Measurements from ENCODE around the gene DRAM2.
"Not testable (repeated sequence)": the region's sequence is repeated elsewhere in the genome, so short reads cannot be mapped to it uniquely, and the experiment has no call there.

The DRAM2 gene

DNA sequence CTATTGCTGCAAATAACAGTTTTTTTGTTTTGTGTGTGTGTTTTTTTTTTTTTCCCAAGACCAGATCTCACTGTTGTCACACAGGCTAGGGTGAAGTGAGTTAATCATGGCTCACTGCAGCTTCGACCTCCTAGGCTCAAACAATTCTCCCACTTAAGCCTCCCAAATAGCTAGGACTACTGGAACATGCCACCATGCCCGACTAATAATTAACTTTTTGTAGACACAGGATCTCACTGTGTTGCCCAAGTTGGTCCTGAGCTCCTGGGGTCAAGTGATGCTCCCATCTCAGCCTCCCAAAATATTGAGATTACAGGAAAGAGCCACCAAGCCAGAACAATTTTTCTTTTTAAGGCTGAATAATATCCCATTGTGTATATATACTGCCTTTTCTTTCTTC lies 34.9 kb downstream of the DRAM2 start:
- peaks cover 42% of the 10 kb centered on the region for H3K9me3 Mint-ChIP-seq
- no peak overlapping the region for H3K27ac Mint-ChIP-seq
- no peak overlapping the region for H3K4me3 Mint-ChIP-seq
- peaks cover 25% of the 10 kb centered on the region for H3K36me3 Mint-ChIP-seq (ENCODE audit: low read depth)
- H3K4me1 Mint-ChIP-seq: no peaks in the 10 kb centered on the region
- TF ChIP-seq, protein P1, sequence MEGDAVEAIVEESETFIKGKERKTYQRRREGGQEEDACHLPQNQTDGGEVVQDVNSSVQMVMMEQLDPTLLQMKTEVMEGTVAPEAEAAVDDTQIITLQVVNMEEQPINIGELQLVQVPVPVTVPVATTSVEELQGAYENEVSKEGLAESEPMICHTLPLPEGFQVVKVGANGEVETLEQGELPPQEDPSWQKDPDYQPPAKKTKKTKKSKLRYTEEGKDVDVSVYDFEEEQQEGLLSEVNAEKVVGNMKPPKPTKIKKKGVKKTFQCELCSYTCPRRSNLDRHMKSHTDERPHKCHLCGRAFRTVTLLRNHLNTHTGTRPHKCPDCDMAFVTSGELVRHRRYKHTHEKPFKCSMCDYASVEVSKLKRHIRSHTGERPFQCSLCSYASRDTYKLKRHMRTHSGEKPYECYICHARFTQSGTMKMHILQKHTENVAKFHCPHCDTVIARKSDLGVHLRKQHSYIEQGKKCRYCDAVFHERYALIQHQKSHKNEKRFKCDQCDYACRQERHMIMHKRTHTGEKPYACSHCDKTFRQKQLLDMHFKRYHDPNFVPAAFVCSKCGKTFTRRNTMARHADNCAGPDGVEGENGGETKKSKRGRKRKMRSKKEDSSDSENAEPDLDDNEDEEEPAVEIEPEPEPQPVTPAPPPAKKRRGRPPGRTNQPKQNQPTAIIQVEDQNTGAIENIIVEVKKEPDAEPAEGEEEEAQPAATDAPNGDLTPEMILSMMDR (IDR thresholded peaks at IDR 0.05; ENCODE audit: unreplicated experiment in 3 of 3): no peak
- H3K27me3 Mint-ChIP-seq (ENCODE audit: low read depth): no peaks in the 10 kb centered on the region

DNA sequence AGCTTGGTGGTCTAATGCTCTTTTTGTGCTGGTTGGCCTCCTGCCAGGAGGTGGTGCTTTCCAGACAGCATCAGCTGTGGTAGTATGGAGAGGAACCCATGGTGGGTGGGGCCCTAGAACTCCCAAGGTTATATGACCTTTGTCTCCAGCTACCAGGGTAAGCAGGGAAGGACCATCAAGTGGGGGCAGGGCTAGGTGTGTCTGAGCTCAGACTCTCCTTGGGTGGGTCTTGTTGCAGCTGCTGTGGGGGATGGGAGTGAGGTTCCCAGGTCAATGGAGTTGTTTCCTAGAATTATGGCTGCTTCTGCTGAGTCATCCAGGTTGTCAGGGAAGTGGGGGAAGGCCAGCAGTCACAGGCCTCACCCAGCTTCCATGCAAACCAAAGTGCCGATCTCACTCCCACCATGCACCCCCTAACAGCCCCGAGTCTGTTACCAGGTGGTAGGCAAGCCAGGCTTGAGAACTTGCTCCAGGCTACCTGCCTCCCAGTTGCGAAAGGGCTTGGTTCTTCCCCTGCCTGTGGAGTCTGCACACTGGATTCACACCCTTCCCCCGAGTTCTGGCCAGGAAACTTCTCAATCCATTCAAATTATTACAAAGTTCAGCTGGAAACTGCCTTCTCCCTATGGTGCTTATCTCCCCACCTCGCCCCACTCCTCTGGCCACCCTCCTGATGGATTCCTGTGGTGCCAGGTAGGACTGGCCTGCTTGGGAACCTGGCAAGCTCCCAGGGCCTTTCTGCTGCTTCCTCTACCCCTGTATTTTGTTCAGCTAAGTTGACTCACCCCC lies 37.8 kb downstream of the DRAM2 start:
- Mint-ChIP-seq H3K4me1 (no peaks in the 10 kb centered on the region), H3K9me3 (peaks cover 54% of the 10 kb centered on the region), H3K4me3 (no peak overlapping the region), H3K36me3 (ENCODE audit: low read depth) (peaks cover 19% of the 10 kb centered on the region), H3K27me3 (ENCODE audit: low read depth) (no peaks in the 10 kb centered on the region), H3K27ac (no peak overlapping the region)
- TF ChIP-seq, protein P1 (IDR thresholded peaks at IDR 0.05; ENCODE audit: unreplicated experiment in 3 of 3): no peak

DNA sequence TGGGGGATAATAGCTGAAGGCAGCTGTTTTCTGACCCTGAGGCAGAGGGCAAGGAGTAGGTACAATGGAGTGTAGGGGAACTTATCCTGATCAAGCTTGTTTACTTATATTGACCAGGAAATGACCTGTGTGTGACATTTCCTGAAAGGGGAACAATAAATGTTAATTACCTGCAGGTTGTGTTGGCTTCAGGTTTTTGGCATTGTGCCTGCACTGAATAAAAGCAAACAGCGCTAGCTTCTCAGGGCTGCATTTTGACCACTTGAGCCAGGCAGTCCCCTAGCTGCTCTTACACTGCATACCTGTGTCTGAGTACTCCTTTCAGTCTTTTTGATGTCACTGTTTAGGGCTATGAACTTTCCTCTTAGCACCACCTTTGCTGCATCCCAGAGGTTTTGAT lies 40.6 kb downstream of the DRAM2 start:
- H3K4me1 Mint-ChIP-seq: no peaks in the 10 kb centered on the region
- peaks cover 62% of the 10 kb centered on the region for H3K9me3 Mint-ChIP-seq
- H3K4me3 Mint-ChIP-seq: no peak overlapping the region
- H3K36me3 Mint-ChIP-seq (ENCODE audit: low read depth): peaks cover 13% of the 10 kb centered on the region
- H3K27me3 Mint-ChIP-seq (ENCODE audit: low read depth): no peaks in the 10 kb centered on the region
- TF ChIP-seq, protein P1 (IDR thresholded peaks at IDR 0.05; ENCODE audit: unreplicated experiment in 3 of 3): no peak
- no peak overlapping the region for H3K27ac Mint-ChIP-seq

DNA sequence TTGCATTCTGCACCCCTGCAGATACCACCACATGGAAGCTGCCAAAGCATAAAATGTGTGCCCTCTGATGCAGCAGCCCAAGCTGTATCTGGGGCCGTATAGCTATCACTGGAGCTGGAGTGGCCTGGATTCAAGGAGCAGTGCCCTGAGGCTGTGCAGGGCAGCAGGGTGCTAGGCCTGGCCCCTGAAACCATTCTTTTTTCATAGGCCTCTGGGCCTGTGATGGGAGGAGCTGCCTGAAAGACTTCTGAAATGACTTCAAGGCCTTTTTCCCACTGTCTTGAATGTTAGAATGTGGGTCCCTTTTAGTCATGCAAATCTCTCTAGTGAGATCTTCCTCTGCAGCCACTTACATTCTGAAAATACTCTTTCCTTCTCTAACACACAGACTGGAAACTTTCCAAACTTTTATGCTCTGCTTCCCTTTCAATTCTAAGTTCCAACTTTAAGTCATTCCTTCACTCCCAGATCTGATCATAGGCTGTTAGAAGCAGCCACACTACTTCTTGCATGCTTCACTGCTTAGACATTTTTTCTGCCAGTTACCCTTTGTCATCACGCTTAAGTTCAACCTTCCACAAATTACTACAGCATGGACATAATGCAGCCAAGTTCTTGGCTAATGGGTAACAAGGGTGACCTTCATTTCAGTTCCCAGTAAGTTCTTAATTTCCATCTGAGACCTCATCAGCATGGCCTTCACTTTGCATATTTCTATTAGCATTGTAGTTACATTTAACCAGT lies 42.4 kb downstream of the DRAM2 start:
- TF ChIP-seq, protein P1 (IDR thresholded peaks at IDR 0.05; ENCODE audit: unreplicated experiment in 3 of 3): no peak
- Mint-ChIP-seq H3K4me1 (no peaks in the 10 kb centered on the region), H3K36me3 (ENCODE audit: low read depth) (peaks cover 2% of the 10 kb centered on the region), H3K27ac (no peak overlapping the region), H3K9me3 (peaks cover 69% of the 10 kb centered on the region), H3K27me3 (ENCODE audit: low read depth) (no peaks in the 10 kb centered on the region), H3K4me3 (no peak overlapping the region)

DNA sequence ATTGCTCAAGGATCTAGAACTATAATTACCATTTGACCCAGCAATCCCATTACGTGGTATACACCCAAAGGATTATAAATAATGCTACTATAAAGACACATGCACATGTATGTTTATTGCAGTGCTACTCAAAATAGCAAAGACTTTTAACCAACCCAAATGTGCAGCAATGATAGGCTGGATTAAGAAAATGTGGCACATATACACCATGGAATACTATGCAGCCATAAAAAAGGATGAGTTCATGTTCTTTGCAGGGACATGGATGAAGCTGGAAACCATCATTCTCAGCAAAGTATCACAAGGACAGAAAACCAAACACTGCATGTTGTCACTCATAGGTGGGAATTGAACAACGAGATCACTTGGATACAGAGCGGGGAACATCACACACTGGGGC lies 44.5 kb downstream of the DRAM2 start:
- not testable (repeated sequence) for H3K36me3 Mint-ChIP-seq (ENCODE audit: low read depth); H3K4me1 Mint-ChIP-seq; H3K27me3 Mint-ChIP-seq (ENCODE audit: low read depth); H3K27ac Mint-ChIP-seq; H3K4me3 Mint-ChIP-seq
- H3K9me3 Mint-ChIP-seq: peaks cover 60% of the 10 kb centered on the region

DNA sequence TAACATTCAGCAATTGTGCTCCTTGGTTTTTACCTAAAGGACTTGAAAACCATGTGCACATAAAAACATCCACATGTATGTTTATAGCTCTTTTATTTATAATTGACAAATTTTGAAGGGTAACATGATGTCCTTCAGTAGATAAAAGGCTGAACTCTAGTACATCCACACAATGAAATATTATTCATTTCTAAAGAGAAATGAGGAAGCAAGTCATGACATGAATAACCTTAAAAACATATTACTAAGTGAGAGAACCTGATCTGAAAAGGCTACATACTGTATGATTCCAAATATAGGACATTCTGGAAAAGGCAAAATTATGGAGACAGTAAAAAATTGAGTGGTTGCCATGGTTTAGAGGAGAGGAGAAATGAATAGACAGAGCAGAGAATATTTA lies 50.3 kb downstream of the DRAM2 start:
- TF ChIP-seq, protein P1 (IDR thresholded peaks at IDR 0.05; ENCODE audit: unreplicated experiment in 3 of 3): no peak
- Mint-ChIP-seq H3K27me3 (ENCODE audit: low read depth) (no peaks in the 10 kb centered on the region), H3K4me1 (no peaks in the 10 kb centered on the region), H3K27ac (no peak overlapping the region), H3K9me3 (peaks cover 30% of the 10 kb centered on the region), H3K4me3 (no peak overlapping the region), H3K36me3 (ENCODE audit: low read depth) (no peaks in the 10 kb centered on the region)
